Mucosa of descending colon (tissue), 3 donors: Measurements from ENCODE around the gene CD300LF. TPM values are rescaled to one million over a fixed set of nuclear protein-coding genes. Genes with fewer than 3 reads are reported as not detected.

Source experiments
- ATAC-seq: fragments of 200-7000 bp; cut with Tn5 transposase; one replicate; pipeline ENCODE4 v1.9.1; 2020; ENCODE audit warnings: mild to moderate bottlenecking, moderate library complexity
- DNase-seq, 3 donors: peaks; one replicate each; pipeline ENCODE4 v3.0.0-alpha.2; 2020
- H3K36me3 ChIP-seq: fragments of 200-600 bp; one replicate; pipeline ENCODE4 v1.8.0; 2021; ENCODE audit warnings: low read depth, mild to moderate bottlenecking
- H3K4me1 ChIP-seq: fragments of 200-600 bp; one replicate; pipeline ENCODE4 v1.8.0; 2021; ENCODE audit warnings: low read depth, mild to moderate bottlenecking
- H3K4me3 ChIP-seq: fragments of 200-600 bp; one replicate; pipeline ENCODE4 v1.8.0; 2021; ENCODE audit warnings: mild to moderate bottlenecking
- H3K9me3 ChIP-seq: fragments of 200-600 bp; one replicate; pipeline ENCODE4 v1.8.0; 2021; ENCODE audit warnings: mild to moderate bottlenecking
- CTCF ChIP-seq: fragments of 200-600 bp; IDR thresholded peaks from one replicate; pipeline ENCODE4 v1.8.0; 2022; ENCODE audit warnings: antibody characterized with exemption, mild to moderate bottlenecking
- intact Hi-C, 2 donors: fragments of 100-400 bp; cut with DNase I in 1 of 2; cut with micrococcal nuclease in 1 of 2; formaldehyde crosslinking; loops; one replicate each; pipeline versions ENCODE4 v1.11.0 to v1.11.1; 2022; cut with DNase I, micrococcal nuclease
- total RNA-seq, 3 donors: library from RNA; stranded (reverse); fragmentation: NEBNext Ultra II Directional in 2 of 3; extraction: Animal tissue kit (Norgen Biotek cat#: 25700) in 2 of 3; gene quantifications; one replicate each; pipeline versions ENCODE4 v1.2.1 to v1.2.4, GENCODE V29; 2021 to 2023
- donor health status: DM: no; HTN: no; CAD: no; lungs with moderate emphysema.
- donor health status: DM: no; HTN: no; CAD: no.
- donor health status: DM: no; HTN: yes; CAD: no.

The CD300LF gene
- total RNA-seq, 3 donors from 2014 or later, result 2.0 TPM

GRCh38 chr17:74742978-74743545 lies 30.3 kb upstream of the CD300LF start:
- intact Hi-C loops, result loop anchor here (5.0 kb wide), 1 partner anchor 119 kb away; no protein-coding TSS in a partner anchor
- no peak overlapping the region for H3K4me3 ChIP-seq
- DNase-seq, result peak in 1 of 3 donors; percentile 41
- no peak for TF ChIP-seq CTCF
- no peak for ATAC-seq
- H3K36me3 ChIP-seq, result no peaks in the 10 kb centered on the region
- peaks cover 32% of the 10 kb centered on the region for H3K4me1 ChIP-seq
- H3K9me3 ChIP-seq, result no peaks in the 10 kb centered on the region

GRCh38 chr17:74742153-74742515 lies 29.4 kb upstream of the CD300LF start:
- H3K9me3 ChIP-seq, result no peaks in the 10 kb centered on the region
- intact Hi-C loops, result loop anchor here (5.0 kb wide), 1 partner anchor 120 kb away; no protein-coding TSS in a partner anchor
- peak; percentile 31 for ATAC-seq
- no peak for TF ChIP-seq CTCF
- H3K4me1 ChIP-seq, result peaks cover 33% of the 10 kb centered on the region
- DNase-seq, result peak in 2 of 3 donors; percentile 65 to 84
- H3K4me3 ChIP-seq, result no peak overlapping the region
- no peaks in the 10 kb centered on the region for H3K36me3 ChIP-seq

- Histone ChIP-seq H3K4me3 (no peak overlapping the region), H3K9me3 (no peaks in the 10 kb centered on the region), H3K4me1 (peaks cover 37% of the 10 kb centered on the region), H3K36me3 (no peaks in the 10 kb centered on the region)
- no peak for TF ChIP-seq CTCF
- ATAC-seq, result no peak
- peak in 1 of 3 donors; percentile 50 for DNase-seq
- intact Hi-C loops, result loop anchor here (5.0 kb wide), 1 partner anchor 121 kb away; no protein-coding TSS in a partner anchor
Measured at GRCh38 chr17:74740641-74741387, 28.1 kb upstream of the CD300LF start.

GRCh38 chr17:74740173-74740572 lies 27.4 kb upstream of the CD300LF start:
- peak in 1 of 3 donors; percentile 36 for DNase-seq
- H3K4me1 ChIP-seq, result peaks cover 35% of the 10 kb centered on the region
- intact Hi-C loops, result loop anchor here (5.0 kb wide), 1 partner anchor 122 kb away; no protein-coding TSS in a partner anchor
- H3K4me3 ChIP-seq, result no peak overlapping the region
- H3K9me3 ChIP-seq, result no peaks in the 10 kb centered on the region
- TF ChIP-seq CTCF, result no peak
- ATAC-seq, result no peak
- H3K36me3 ChIP-seq, result no peaks in the 10 kb centered on the region

- DNase-seq (peak in 1 of 3 donors; percentile 71), ATAC-seq (no peak)
- H3K36me3 ChIP-seq, result no peaks in the 10 kb centered on the region
- H3K4me3 ChIP-seq, result no peak overlapping the region
- H3K9me3 ChIP-seq, result no peaks in the 10 kb centered on the region
- no peak for TF ChIP-seq CTCF
- intact Hi-C loops, result no loop called here
- peaks cover 31% of the 10 kb centered on the region for H3K4me1 ChIP-seq
Measured at GRCh38 chr17:74739227-74739831, 26.6 kb upstream of the CD300LF start.
